Tongue (tissue), 2 donors: ENCODE data around the gene BHMT. TPM values are rescaled to one million over a fixed set of nuclear protein-coding genes. Genes with fewer than 3 reads are reported as not detected.

Experiments
- DNase-seq: peaks from one replicate; pipeline ENCODE4 v3.0.0-alpha.2; 2015
- total RNA-seq: library from RNA; depleted of rRNA; stranded (reverse); fragments of >200 nt; gene quantifications from one replicate; pipeline ENCODE4 v1.2.3, GENCODE V29; 2014

BHMT gene
- total RNA-seq, result 0.21 TPM

DNA sequence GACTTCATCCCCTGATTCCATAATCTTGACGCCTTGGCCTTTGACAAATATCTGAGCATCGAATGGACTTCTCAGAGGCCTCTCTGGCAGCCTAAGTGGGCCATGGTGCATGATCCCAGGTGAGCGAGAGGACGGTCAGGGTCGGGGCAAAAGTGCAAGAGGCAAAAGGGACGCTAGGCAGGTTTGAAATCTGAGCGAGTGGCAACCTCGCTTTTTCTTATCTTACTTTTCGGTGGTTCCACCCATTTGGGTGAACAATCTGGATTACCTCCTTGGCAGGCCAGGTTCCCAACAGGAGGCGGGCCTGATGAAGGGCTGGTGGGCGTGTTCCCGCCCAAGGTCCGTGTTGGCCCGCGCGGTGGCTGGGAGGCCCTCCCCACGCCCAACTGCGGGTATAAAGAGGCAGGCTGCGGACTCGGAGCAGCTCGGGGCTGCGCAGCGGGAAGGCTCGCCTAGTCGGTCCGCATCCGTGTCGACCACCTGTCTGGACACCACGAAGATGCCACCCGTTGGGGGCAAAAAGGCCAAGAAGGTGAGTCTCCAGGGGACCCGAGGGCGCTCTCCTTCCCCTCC is at the start of gene BHMT:
BHMT (plus strand) TSS at position 423 of the 573 bp plus-strand sequence; CDS start at position 500, 77 bp downstream.
- no peak for DNase-seq

DNA sequence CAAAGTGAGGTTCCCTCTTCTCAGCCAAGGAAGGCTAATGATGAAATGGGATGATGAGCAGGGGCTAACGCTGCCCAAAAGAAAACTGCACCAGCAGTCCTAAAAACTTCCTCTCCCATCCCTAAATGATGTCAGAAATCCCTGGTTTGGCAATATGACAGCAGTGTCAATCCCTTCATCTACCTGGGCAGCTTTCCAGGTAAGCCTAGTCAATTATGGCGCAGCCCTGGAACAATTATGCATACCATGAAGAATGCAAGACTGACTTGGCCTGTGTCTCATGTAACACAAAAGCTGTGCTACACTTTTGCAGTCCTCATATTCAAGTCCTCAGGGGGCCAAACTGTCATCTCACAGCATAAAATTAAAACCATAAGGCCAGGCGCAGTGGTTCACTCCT is 49.2 kb upstream of the BHMT start:
- DNase-seq, result peak; percentile 28

DNA sequence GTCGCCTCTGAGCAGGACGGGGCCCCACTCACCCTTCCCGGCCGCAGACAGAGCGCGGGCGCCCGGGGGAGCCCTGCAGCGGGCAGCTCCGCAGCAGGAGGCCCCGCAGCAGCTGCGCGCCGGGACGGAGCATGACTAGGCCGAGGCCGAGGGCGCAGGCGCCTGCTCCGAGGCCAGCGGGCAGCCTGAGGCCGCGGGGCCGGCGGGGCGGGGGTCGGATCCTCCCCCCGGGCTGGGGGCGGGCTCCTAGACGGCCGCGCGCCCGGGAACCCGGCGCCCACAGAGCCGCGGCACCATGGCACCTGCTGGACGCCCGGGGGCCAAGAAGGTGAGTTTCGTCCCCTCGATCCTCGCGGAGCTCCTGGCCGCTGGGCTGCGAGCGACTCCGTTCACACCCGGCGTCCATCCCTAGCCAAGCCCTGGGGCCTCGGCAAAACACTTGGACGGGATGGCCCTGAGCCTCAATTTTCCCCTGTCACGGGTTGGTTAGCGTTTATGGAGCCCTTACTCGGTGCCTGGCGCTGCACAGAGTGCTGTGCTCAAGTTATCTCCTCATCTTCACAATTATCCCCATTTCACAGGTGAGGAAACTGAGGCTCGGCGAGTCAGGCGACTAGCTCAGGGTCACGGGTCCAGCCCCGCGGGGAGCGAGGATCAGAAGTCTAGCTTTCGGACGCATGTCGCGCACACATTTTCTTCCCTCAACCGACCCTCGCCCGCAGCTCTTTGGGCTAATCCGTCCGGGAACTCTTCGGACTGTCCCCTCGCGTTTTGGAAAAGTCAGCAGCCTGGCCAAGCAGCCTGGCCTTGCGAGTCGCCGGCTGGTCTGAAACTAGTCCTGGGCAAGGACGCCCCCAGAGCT is 41.9 kb upstream of the BHMT start, which contains the start of the genes BHMT2 and DMGDH:
BHMT2 (plus strand) TSS at position 280 of the 862 bp plus-strand sequence; CDS start at position 296, 16 bp downstream.
DMGDH (minus strand) TSS at position 187 of the 862 bp plus-strand sequence; CDS start at position 133, 54 bp downstream.
- DNase-seq, result peak; percentile 56

DNA sequence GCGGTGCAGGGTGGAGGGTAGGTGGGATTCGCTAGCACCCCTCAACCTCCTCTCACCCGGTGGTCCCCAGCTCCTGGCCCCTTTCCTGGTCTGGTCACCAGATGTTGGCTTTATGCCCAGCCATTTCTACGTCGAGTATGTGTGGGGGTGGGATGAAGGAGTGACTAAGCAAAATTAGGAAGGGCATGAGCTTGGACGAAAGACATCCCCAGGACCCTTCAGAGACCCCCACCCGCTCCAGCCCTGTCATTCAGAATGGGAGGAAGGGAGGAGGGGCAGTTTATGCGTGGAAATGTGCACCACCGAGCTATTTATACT is 41.3 kb upstream of the BHMT start:
- DNase-seq, result peak; percentile 46

DNA sequence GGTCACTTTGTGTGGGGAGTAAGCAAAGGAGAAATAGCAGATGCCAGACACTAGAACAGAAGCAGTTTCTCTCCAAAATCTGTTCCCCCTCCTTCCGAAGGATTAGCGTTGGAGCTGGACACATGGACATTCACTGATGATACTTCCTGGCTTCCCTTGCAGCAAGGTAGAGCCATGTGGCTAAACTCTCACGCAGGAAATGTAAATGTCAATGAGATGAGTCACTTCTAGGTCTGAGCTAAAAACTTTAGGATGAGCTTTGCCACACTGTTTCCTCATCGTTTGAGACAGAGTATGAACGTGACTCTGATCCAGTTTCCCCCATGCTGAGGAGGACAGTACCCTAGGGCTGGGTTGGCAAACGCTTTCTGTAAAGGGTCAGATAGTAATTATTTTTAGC is 37.0 kb upstream of the BHMT start:
- no peak for DNase-seq

- DNase-seq, result no peak
Measured at GRCh38 chr5:79075646-79076426, 35.8 kb upstream of the BHMT start.

GRCh38 chr5:79076819-79077218 is 34.8 kb upstream of the BHMT start:
- no peak for DNase-seq

DNA sequence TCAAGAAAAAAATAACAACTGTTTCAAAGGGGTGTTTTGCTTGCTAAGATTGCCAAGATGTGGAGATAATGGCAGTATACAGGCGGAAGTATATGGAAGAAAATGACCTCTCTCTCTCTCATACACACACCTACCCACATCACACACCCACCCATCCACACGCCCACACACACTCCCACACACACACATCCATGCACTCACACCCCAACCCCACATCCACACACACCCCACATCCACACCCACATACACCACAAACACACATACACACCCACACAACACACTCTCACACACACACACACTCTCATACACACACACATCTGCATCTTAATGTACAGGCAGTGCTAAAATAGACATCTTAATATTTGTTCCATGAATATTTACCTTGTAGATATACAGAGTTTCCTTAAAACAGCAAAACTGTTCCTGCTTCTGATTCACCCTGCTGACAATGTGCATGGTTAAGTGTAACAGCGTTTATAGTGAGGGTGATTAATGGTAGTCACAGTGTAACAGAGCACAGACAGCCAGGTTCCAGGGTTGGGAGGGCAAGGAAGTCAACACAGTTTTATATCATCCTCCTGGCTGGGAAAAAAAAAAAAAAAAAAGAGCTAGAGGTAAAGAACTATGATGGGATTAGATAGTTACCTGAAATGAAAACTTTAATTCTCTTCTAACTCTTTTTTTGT is 33.8 kb upstream of the BHMT start:
- no peak for DNase-seq

GRCh38 chr5:79080804-79081203 is 30.8 kb upstream of the BHMT start:
- DNase-seq, result no peak

- no peak for DNase-seq
Measured at GRCh38 chr5:79081779-79082178, 29.8 kb upstream of the BHMT start.

- DNase-seq, result no peak
Measured at GRCh38 chr5:79086116-79086515, 25.5 kb upstream of the BHMT start.

DNA sequence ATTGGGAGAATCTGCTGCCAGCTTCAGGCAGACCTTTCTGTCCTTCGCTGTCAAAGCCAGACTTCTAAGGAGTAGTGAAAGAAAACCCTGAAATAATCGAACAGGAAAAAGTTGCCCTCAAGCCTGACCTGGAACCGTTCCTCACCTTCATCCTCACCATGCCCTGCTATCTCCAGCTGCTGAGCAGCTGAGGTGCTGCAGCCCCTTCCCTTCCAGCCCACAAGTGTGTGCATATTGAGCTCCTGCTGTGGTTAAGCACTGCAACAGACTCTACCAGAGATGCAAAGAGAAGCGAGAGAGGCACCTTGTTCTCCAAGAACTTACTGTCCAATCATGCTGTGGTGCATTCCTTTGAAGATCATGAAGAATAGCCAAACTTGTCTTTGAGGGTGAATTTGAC is 23.1 kb upstream of the BHMT start:
- DNase-seq, result no peak

GRCh38 chr5:79091064-79091463 is 20.5 kb upstream of the BHMT start:
- no peak for DNase-seq

DNA sequence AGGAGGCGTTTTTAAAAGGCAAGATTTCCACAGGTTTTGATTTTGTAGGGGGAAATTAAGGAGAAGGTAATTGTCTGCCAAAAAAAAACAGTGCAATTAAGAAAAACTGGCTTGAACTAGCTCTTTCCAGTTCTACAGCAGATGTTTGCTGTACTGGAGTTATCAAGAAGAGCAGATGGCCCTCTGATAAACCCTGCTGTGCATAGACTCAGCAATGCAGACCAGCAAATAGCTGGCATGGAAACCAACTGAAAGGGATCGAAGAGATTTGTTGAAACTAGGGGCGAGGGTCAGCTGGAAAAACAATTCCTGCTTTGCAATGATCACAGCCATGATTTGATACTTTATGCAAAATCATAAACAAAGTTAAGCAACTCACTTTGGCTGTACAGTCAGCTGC is 17.8 kb upstream of the BHMT start:
- DNase-seq, result no peak

DNA sequence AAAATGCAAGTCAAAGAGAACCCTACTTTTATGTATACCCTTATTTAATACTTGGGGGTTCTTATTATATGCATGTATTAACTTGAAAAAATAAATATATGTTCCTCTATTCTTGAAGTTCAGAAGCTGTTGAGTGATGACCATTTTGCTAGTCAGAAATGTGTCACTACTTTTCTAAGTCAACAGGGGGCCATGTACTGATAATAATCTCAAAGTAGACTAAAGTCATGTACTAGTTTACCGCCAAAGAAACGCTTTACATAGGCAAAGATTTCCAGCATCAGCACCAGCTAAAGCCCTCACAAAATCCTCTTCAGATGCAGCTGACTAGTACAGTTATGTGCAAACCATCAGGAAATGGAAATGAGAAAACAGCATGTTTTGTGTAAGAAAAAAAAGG is 5.7 kb upstream of the BHMT start:
- no peak for DNase-seq

DNA sequence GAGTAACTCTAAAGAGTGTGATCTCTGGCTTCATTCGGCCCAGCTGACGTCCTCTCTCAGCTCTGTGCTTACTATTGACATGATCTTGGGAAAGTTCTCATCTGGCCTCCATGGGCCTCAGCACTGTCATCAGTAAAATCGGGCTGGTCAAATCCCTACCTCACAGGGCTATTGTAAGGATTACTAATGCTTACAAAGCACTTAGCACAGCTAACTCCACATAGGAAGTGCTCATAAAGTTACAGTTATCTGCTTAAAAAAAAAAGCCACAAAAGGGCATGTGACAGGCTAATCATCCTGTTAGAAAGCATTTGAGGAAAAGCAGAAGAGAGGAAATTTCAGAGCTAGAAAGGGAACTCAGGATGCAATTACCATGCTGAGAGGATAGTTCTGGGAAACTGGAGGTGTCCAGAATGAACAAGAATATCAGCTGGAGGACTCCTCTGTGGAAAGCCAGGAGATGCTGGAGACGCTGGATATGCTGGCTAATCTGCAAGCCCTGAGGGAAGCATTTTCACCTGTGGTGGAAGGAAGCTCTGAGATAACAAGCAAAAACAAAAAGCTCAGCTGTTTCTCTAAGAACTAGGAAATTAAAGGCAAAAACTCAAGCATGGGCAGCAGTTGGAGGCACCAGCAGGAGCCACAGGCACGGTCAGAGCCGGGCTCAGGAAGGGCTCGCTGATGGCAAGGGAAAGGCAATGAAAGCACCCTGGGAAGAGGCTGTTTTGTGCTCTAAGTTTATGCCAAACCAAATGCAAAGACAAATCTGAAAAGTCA is 4.4 kb upstream of the BHMT start:
- DNase-seq, result no peak

DNA sequence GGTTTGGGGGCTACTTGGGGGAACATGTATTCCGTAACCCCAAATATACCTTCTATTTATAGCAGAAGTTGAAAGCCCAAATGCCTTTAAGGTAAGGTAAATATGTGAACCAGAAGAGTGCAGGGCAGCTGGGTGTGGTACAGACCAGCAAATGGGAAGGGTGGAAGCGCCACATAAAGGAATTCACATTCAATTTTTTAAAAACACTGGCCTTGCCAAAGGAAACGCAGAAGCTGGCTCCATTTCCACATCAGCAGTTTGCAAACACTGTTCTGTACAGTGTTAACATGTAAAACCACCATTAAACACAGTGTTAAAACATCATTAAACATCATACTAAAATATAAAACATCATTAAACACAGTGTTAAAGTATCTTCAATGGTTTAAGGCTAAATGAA is 3.5 kb upstream of the BHMT start:
- no peak for DNase-seq

- no peak for DNase-seq
Measured at GRCh38 chr5:79108792-79109191, 2.8 kb upstream of the BHMT start.

DNA sequence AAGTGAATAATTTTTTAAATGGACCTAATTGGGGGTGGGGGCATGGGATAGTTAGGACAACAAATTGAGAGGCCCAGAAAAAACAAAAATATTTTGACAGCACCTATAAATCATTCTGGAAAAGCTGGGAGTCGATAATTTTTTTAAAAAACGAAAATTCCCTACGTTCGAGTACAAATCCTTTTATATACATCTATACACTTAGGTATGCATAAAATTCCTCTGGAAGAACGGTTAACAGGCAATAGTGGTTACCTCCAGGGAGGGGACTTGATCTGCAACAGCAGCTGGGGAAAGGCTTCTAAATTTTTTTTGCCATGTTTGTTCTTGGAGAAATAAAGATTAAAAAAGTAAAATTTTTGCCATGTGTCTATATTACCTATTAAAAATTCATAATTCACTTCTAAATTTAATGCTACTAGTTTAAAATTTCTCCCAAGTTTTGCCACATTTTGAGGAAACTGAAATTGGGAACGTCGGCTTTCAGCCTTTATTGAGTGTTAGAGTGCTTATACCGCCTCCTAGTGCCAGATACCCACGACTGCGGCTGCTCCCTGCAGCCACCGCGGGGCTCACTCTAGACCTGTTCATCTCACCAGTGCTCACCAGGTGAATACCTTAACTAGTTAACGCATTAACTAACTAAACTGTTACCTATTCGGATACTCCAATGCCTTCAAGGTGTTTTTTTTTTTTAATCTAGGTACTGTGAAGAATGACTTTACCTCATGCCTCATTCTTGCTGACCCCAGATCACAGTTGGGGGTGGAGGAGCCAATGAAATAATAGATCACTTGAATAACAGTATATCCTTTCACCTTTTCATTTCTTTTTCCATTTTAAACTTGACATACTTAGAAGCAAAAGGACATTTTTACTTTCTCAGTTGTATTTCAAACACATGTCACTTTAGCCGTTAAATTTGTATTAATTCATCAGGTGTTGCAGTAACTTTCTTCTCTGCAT is 1.8 kb upstream of the BHMT start:
- DNase-seq, result no peak

GRCh38 chr5:79111960-79112702 is 522 bp downstream of the BHMT start:
- DNase-seq, result no peak
